GM19438 (cell line): ENCODE results near the gene TPTE2.
"Not testable (repeated sequence)": the region's sequence is repeated elsewhere in the genome, so short reads cannot be mapped to it uniquely, and the experiment has no call there.

Experiments used
- ATAC-seq: cut with Tn5 transposase; IDR thresholded peaks from one replicate; pipeline ENCODE4 v1.9.1; 2021; ENCODE audit warnings: low read depth; ENCODE audit not compliant: unreplicated experiment

TPTE2 gene

DNA sequence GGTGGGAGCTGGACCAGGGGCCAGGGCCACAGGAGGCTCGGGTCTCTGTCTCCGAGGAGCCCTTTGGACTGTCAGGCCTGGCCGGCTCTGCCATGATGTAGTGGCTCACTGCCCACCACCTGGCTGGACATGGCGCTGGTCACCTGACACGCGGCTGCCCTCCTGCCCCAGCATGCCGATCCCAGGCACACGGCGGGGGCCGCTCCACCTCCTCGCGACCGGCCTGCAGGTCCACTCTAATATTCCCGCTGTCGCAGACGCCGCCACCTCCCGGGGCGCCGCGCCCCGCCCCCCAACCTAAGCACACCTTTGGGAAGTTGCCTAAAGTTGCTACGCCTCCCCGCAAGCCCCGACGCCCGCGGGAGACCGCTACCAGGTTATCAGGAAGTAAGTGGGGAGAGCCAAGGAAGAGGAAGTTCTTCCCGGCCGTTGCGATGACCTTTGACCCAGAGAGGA lies at the start of gene TPTE2:
Gene TPTE2 (minus strand): TSS at position 406 of the 456 bp plus-strand sequence. CDS start 58,298 bp downstream, outside the sequence.
- not testable (repeated sequence) for ATAC-seq

DNA sequence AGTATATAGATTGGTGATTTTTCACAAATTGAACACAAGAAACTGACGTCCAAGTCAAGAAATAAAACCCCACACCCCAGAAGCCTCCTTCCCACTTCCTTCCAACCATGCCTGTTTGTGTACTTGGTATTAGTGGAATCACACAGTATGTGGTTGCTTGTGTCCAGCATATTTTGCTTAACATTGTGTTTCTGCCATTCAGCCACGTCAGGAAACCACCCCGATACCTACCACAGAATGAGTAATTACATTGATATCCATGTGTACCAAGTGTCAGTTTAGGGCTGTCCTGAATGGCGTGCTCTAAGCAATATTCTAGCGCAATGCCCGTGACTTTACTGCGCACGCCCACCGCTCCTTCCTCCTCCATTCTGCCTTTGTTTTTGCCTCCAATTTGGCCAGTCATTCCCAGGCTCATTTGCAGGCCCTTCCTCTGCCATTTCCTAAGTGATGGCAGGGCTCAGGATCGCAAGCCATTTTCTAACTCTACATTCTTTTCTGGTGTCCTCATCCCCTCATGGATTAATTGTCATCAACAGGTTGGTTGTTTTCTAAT lies 46.3 kb upstream of the TPTE2 start:
- no peak for ATAC-seq

DNA sequence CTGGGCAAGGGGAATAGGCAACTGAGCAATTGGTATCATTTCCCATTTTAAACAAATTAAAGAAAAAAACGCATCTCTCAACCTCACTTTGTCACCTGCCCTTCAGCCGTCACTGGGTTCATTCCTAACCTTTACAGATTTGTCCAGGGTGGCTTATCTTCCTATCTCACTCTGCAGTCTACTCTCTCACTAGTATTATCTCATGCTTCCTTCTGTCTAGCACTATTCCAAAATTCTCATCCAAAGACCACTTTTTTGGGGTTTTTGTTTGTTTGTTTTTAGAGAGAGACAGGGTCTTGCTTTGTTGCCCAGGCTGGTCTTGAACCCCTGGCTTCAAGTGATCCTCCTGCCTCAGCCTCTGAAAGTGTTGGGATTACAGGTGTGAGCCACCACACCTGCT lies 45.4 kb upstream of the TPTE2 start:
- ATAC-seq, result no peak

DNA sequence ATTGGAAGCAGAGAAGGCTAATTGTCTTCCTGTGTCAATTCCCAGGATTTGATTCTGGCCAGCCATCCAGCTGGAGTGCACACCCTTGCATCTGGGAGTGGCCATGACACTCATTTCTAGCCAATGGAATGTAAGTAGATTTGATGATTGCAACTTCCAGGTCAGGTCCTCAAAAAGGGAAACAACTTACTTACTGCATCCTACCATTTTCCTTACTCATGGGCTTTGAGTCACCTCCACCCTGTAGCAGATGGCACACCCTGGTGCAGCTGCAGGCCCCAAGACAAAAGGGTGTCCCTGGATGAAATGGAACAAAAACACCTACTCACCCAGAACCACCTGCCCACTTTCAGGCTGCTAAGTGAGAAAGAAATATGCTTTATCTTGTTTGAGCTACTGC lies 44.8 kb upstream of the TPTE2 start:
- no peak for ATAC-seq

DNA sequence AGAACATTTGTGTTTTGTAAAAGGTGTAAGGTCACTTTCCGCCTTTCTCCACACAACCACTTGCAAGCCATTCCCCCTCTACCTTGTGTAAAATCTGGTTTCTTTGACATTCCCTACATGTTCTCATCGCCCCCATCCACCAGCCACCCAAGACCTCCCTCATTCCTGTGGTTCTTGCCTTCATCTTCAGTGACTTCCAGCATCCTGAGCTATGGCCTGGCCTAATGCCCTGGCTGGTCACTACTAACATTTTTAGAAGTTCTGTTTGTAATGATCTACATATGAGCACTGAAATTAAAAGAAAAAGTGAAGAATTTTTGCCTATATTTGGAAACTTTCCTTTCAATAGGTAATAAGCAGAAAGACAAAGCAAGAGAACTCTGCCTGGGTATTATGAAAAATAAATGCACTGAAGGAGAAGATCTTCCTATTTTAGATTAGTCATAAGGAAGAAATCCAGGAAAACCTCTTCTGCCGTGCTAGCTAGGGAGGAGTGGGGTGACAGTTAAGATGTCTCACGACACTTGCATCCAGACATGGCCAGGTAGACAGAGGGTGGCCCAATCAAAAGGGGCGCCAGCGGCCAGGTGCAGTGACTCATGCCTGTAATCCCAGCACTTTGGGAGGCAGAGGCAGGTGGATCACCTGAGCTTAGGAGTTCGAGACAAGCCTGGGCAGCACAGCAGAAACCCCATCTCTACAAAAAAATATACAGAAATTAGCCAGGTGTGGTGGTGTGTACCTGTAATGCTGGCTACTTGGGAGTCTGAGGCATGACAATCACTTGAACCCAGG lies 44.0 kb upstream of the TPTE2 start:
- ATAC-seq, result no peak

DNA sequence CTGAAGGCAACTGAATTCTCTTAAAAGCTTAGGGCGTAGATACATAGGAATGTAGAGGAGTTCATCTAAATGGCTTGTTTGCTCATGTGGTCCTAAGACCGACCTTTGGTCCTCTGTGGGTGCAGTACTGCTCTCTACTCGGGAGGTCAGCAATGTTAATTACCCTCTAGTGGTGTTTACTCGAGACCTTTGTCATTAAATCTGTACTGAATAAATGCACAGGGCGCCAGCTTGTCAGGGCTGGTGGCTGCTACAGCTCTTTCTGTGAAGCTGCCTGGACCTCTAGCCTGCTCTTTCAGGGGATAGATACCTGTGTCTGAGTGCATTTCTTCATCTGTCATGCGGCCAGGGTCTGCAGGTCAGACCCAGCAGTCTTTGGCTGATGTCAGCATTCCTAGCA lies 43.0 kb upstream of the TPTE2 start:
- no peak for ATAC-seq

DNA sequence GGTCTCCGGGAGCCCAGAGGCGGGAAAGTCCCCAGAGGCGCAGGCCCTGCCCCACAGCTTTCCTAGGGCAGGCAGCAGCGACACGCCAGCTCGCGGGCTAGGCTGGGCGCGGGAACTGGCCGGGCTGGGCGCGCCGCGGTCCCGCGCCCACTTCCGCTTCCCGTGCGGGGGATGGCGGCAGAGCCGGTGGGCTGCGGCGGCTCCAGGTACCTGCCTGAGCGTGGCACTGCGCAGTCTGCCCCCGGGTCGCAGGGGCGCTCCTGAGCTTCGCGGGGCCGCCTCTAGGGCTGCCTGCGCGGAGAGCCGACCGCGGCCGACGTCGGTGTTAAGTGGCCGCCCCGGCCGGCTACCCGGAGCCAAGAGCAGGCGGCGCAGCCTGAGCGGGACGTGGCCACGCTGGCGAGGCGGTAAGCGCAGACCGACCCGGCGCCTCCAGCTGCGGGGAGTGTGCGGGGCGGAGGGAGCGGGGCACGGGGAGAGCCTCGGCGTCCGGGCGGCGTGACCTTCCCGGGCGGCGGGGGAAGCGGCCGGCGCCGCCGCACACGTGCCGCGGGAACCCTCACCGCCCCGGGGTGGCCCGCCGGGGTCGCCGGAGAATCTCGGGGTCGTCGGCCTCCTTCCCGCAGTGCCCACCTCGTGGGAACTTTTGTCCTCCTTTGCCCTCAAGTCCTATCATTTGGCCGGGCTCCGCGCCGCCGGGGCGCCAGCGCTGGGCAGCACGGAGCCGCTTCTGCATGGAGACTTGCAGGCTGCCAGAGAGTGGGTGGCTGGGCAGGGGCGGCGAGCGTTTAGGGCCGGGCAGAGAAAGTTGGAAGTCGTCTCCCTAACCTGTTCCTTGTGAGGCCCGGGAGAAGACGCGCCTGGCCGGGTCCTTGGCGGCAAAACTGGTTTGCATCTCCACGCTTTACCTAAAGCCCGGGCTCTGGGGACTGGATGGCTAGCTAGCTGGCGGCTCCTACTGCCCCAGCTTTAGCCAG lies 40.7 kb upstream of the TPTE2 start:
- peak; percentile 86 for ATAC-seq

DNA sequence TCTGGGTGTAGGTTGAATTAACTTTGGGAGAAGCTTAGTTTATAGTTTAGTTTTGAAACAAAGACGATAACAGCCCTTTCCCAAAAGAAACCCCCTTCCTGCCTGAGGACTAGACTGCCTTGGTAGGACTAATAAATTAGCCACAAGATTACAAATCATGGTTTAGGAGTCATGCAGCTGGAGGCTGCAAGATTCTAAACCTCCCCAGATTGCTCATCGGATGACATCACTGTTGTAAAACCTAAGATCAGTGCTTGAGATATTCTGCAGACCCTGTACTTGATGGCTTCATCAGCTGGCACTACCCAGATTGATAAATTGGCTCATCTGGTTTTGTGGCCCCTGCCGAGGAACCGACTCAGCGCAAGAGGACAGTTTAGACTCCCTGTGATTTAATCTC lies 36.2 kb upstream of the TPTE2 start:
- no peak for ATAC-seq

DNA sequence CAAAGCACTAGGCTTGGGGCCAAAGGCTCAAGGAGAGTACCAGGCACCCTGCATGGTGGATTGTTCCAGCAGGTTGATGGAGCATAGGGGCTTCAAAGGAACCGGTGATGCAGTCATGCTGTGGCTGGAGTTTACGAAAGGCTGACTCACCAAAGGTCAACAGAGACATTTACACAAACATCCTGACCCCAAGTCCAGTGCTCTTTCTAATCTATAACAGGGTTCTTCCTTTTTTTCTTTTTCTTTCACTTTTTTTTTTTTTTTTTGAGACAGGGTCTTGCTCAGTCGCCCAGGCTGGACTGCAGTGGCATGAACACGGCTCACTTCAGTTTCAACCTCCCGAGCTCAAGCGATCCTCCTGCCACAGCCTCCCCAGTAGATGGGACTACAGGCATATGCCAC lies 35.6 kb upstream of the TPTE2 start:
- ATAC-seq, result no peak

DNA sequence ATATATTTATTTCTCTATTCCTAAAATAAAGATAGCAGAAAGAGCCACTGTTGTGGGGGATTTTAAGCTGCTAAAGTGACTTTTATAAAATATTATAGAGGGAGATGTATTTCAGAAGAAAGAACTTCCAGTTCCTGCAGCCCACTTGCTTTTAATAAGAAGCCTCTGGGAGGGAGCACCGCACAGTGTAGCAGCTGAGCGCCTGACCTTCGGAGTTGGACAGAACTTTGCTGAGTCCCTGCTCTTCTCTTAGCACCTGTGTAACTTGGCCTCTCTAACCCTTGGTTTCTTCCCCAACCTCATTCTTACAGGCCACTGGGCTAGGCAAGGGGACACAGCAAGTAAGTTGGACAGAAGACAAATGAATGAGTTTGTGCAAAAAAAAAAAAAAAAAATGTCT lies 34.8 kb upstream of the TPTE2 start:
- ATAC-seq, result no peak

DNA sequence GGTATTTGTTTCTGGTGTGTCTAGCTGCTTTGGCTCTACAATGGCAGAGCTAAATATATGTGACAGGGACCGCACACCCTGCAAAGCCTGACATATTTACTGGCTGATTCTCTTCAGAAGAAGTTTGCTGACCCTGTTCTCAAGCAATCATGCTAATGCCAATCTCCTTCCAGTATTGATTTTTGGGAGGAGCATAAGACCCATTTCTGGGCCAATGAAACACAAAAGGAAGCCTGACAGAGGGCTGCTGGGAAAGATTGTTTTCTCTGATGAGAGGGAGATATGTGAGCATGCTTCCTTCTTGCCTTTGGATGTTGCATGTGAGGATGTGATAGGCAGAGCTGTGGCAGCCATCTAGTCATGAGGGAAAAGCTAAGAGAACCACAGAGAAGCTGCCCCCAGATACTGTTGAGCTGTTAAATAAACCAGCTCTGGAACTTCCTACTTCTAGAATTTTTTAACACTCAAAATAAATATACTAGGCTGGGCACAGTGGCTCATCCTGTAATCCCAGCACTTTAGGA lies 31.4 kb upstream of the TPTE2 start:
- no peak for ATAC-seq

DNA sequence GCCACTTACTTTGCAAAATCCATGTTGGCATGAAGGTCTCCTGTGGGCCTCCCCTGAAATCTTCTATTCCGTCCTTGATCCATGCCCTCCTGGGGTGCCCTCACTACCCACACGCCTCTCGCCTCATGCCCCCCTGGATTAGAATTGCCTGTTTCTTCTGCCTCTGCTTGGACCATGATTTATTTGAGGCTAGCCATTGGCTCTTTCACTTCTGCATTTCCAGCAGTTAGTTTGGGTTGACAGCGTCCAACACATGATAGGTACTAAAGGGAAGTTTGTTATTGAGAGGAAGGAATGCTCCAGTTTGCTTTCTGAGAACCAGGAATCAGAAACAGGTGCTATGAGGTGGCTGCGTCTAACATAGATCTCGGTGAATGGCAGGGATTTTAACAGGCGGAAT lies 30.5 kb upstream of the TPTE2 start:
- ATAC-seq, result no peak

DNA sequence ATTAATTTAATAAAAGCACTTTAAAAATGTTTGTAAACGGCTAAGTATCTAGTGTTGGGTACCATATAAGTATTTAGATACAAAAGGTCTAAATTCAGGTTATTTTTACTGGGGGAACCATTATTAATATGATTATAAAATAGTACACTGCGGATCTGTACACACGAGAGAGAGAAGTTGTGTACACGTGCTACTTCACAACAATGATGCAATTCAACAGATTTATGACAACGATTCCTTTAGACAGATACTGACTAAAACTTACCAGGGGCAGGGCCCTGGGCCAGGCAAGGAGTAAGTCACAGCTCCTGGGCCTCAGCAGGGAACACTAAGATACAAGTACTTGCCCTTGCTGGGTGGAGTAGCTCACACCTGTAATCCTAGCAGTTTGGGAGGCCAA lies 29.1 kb upstream of the TPTE2 start:
- no peak for ATAC-seq

DNA sequence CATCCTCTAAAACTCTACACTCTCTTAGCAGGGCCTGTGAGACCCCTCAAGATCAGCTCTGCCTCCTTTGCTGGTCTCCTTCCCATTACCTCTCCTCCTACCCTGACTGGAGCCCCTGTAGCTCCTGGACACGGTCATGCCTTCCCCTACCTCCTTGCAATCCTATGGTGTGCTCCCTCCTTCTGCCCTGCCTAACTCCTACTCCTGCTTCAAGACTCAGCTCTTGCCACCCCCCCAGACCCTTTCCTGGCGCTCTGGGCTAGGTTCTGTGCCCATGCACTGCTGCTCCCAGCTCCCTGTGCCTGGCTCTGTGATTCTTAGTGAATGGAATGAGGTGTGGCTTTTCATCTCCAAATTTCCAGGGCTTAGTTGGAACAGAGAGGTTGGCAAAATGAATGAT lies 28.0 kb upstream of the TPTE2 start:
- ATAC-seq, result no peak

DNA sequence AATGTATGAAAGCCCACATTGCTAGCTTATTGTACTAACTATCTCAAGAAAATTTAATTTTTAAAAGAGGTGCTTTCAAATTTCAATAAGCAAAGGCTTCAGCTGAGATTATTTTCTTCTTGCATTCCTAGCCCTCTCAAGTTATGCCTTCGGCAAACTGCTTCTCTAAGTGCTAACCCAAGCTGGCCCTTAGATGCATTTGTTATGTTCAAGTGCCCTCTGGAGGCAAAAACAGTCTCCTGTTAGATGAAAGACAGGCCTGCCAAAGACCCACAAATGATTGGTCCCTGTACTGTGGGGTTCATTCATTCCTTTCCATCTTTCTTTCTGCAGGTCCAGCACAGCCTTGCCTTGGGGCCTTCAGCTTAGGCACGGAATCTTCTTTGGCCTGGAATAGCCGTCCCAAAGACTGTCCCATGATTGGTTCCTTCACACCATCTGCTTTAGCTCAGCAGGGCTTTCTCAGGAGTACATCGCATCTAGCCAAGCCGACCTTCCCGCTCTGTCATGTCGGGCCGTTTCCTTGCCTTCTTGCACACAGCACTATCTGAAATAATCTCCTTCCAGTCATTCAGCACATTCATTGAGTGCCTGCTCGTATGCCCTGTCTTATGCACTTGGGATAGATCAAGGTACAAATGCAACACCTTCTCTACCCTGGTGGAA lies 26.4 kb upstream of the TPTE2 start:
- ATAC-seq, result peak; percentile 63

DNA sequence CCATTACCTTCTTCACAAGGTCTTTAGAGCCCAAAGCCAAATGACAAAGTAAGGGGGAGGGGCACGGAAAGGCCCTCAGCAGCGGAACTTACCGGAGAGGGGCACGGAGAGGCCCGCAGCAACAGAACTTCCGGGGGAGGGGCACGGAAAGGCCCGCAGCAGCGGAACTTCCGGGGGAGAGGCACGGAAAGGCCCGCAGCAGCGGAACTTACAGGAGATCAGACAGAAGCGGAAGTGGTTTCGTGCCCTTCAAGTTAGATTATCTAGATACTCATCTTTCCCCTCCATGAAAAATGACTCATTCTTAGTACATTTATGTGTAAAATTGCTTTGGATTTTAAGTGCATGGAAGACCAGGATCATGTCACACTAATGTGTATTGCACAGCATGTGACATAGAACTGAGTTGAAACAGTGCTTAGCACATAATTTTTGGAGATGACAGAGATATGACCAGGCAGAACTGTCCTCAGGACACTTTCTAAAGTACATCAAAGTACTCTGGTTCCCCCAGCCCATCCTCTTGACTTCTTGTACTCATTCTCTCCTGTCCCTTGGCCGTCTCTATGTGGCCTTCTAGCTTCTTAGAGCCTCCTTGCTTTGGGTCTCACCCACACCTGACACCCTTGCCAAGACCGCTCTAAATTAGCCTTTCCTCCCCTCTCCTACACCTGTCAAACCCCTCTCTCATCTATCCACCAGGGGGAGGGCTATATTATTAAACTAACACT lies 25.7 kb upstream of the TPTE2 start:
- ATAC-seq, result peak; percentile 70

DNA sequence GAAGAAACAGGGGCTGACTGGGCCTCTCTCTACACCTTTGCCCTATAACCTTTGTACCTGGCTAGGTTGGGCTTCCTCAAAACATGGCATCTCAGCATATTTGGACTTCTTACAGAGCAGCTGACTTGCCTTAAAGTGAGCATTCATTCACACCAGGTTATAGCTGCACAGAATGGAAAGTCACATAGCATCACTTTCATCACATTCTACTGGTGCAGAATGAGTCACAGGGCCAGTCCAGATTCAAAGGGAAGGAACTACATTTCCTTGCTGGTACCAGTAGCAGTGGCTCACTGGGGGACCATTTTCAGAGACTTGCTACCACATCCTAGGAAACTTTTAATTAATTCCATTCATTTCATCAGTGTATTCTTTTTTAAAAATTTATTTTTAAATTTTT lies 20.3 kb upstream of the TPTE2 start:
- no peak for ATAC-seq

DNA sequence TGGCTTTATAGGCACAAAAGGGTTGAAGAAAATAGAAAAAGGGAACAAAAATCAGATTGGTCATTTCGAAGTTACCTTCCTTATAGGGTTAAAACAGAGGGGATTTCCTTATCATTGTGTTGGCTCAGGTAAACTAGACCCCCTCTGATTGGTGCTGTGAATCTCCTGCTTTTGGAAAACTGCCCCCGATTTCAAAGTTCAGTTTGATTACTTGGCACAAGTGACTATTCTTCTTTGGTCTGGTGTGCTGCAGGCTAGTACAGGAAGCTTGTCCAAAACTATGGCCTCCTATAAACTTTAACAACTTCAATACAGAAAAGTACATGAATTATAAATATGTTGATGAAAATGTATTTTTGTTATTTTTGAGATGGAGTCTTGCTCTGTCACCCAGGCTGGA lies 13.9 kb upstream of the TPTE2 start:
- ATAC-seq, result no peak

DNA sequence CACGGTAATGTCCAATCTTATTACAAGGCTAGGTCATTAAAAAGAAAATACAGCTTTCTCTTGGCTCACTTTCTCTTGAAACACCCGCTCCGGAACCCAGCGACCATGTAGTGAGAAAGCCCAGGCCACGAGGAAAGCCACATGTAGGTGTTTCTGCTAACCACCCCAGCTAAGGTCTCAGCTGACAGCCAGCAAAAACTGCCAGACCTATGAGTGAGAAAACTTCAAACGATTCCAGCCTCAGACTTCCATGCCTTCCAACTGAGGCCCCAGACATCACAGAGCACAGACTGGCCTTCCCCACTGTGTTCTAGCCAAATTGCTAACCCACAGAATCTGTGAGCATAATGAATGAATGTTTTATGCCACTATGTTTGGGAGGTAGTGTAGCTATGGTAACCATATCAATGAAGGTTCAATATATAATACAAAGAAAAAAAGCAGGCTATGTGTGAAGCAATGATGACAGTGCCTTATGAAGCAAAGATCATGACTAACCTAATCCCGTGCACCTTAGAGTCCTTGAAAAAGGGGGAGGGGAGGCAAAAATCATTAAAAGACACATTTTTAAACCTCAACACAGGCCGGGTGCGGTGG lies 11.9 kb upstream of the TPTE2 start:
- no peak for ATAC-seq
